GM18951 (cell line): Measurements from ENCODE around the gene FAM180B.

Experiments
- POLR2A ChIP-seq: IDR thresholded peaks from 4 replicates; pipeline ENCODE4 v1.6.1; 2011; ENCODE audit warnings: mild to moderate bottlenecking; ENCODE audit not compliant: insufficient read length, insufficient read depth; ENCODE audit errors: extremely low read depth
- in situ Hi-C: fragments of 300-500 bp; cut with MboI; formaldehyde crosslinking; loops from one replicate; pipeline ENCODE4 v1.12.0; 2022; ENCODE audit warnings: low sequenced_read_pairs, mixed read lengths, inconsistent platforms; ENCODE audit not compliant: unreplicated experiment

Gene FAM180B

GRCh38 chr11:47593934-47594855 lies 7.7 kb downstream of the FAM180B start, which contains the start of gene C1QTNF4:
TSS of gene C1QTNF4 (minus strand) at chr11:47594411. CDS start at chr11:47590810, 3,601 bp downstream.
- TF ChIP-seq POLR2A, result no peak
- in situ Hi-C loops, result no loop called here

GRCh38 chr11:47595029-47595428 lies 8.6 kb downstream of the FAM180B start:
- in situ Hi-C loops, result no loop called here

GRCh38 chr11:47595967-47596366 lies 9.5 kb downstream of the FAM180B start:
- in situ Hi-C loops, result no loop called here
- TF ChIP-seq POLR2A, result no peak

More at GRCh38 chr11:47595029-47595428, 8.6 kb downstream of the FAM180B start:
- TF ChIP-seq POLR2A, result no peak

GRCh38 chr11:47599902-47600301 lies 13.4 kb downstream of the FAM180B start:
- no peak for TF ChIP-seq POLR2A
- in situ Hi-C loops, result no loop called here

- in situ Hi-C loops, result no loop called here
- TF ChIP-seq POLR2A, result no peak
Observed at GRCh38 chr11:47603295-47603694, 16.8 kb downstream of the FAM180B start.

- TF ChIP-seq POLR2A, result no peak
- in situ Hi-C loops, result no loop called here
Observed at GRCh38 chr11:47605921-47606320, 19.4 kb downstream of the FAM180B start.

- no peak for TF ChIP-seq POLR2A
- in situ Hi-C loops, result no loop called here
Observed at GRCh38 chr11:47606731-47607130, 20.3 kb downstream of the FAM180B start.

GRCh38 chr11:47607380-47607779 lies 20.9 kb downstream of the FAM180B start:
- in situ Hi-C loops, result no loop called here
- TF ChIP-seq POLR2A, result no peak

GRCh38 chr11:47609675-47610074 lies 23.2 kb downstream of the FAM180B start:
- no peak for TF ChIP-seq POLR2A
- in situ Hi-C loops, result no loop called here

- in situ Hi-C loops, result no loop called here
- no peak for TF ChIP-seq POLR2A
Observed at GRCh38 chr11:47611348-47611794, 24.9 kb downstream of the FAM180B start.

GRCh38 chr11:47615249-47615648 lies 28.8 kb downstream of the FAM180B start:
- no peak for TF ChIP-seq POLR2A
- in situ Hi-C loops, result no loop called here

- in situ Hi-C loops, result no loop called here
- TF ChIP-seq POLR2A, result no peak
Observed at GRCh38 chr11:47616726-47617416, 30.4 kb downstream of the FAM180B start.

- TF ChIP-seq POLR2A, result no peak
- in situ Hi-C loops, result no loop called here
Observed at GRCh38 chr11:47617417-47617809, 30.9 kb downstream of the FAM180B start.

GRCh38 chr11:47620836-47621378 lies 34.4 kb downstream of the FAM180B start:
- in situ Hi-C loops, result no loop called here

GRCh38 chr11:47626234-47626633 lies 39.8 kb downstream of the FAM180B start:
- in situ Hi-C loops, result no loop called here
- no peak for TF ChIP-seq POLR2A

More at GRCh38 chr11:47620836-47621378, 34.4 kb downstream of the FAM180B start:
- no peak for TF ChIP-seq POLR2A
